C4-2B (cell line): Measurements from ENCODE around the gene TMEM150C.

ENCODE experiments used
- CTCF ChIP-seq: fragments of 450-650 bp; conservative IDR thresholded peaks from 2 replicates; pipeline ENCODE4 v1.5.1; 2017; ENCODE audit warnings: mild to moderate bottlenecking
- ZFX ChIP-seq: fragments of 450-650 bp; IDR thresholded peaks from 2 replicates; pipeline ENCODE4 v1.6.1; 2017

GRCh38 chr4:82604522-82604921 lies 42.7 kb upstream of the TMEM150C start:
- TF ChIP-seq CTCF (no peak), ZFX (no peak)
